ENCODE data around the gene GNAL. TPM values are rescaled to one million over a fixed set of nuclear protein-coding genes. Genes with fewer than 3 reads are reported as not detected.

Gene GNAL
- total and polyA plus RNA-seq, 11 donors = 0.76 to 5.9 (median 1.6) TPM

- Histone ChIP-seq H3K27me3 (no peaks in the 10 kb centered on the region), H3K9me3 (no peaks in the 10 kb centered on the region), H3K4me3 (no peak overlapping the region), H3K4me1 (no peaks in the 10 kb centered on the region), H3K27ac (no peak overlapping the region), H3K36me3 (no peaks in the 10 kb centered on the region)
- no peak for TF ChIP-seq POLR2A (IDR thresholded peaks at IDR 0.05)
- TF ChIP-seq, protein P1, sequence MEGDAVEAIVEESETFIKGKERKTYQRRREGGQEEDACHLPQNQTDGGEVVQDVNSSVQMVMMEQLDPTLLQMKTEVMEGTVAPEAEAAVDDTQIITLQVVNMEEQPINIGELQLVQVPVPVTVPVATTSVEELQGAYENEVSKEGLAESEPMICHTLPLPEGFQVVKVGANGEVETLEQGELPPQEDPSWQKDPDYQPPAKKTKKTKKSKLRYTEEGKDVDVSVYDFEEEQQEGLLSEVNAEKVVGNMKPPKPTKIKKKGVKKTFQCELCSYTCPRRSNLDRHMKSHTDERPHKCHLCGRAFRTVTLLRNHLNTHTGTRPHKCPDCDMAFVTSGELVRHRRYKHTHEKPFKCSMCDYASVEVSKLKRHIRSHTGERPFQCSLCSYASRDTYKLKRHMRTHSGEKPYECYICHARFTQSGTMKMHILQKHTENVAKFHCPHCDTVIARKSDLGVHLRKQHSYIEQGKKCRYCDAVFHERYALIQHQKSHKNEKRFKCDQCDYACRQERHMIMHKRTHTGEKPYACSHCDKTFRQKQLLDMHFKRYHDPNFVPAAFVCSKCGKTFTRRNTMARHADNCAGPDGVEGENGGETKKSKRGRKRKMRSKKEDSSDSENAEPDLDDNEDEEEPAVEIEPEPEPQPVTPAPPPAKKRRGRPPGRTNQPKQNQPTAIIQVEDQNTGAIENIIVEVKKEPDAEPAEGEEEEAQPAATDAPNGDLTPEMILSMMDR (IDR thresholded peaks at IDR 0.05) = no peak
- intact Hi-C loops (cut with DNase I) = loop anchor here in 2 of 10 donors (10.0 kb wide), 2 partner anchors 47 to 57 kb away; no protein-coding TSS in a partner anchor
- DNase-seq = no peak
- ATAC-seq = no peak
- WGBS, 4 donors = 82 to 84% (median 84%) methylated on average over 4 of the region's 4 CpGs
Measured at GRCh38 chr18:11767935-11768334, 78.9 kb downstream of the GNAL start.

- H3K9me3 ChIP-seq = no peaks in the 10 kb centered on the region
- WGBS, 4 donors = 87 to 91% (median 88%) methylated on average over 16 of the region's 16 CpGs
- no peak overlapping the region for H3K27ac ChIP-seq
- TF ChIP-seq POLR2A (IDR thresholded peaks at IDR 0.05) = no peak
- TF ChIP-seq, protein P1 (IDR thresholded peaks at IDR 0.05) = no peak
- H3K4me1 ChIP-seq = no peaks in the 10 kb centered on the region
- intact Hi-C loops (cut with DNase I) = no loop called here
- no peaks in the 10 kb centered on the region for H3K36me3 ChIP-seq
- DNase-seq (no peak), ATAC-seq (no peak)
- no peak overlapping the region for H3K4me3 ChIP-seq
- no peaks in the 10 kb centered on the region for H3K27me3 ChIP-seq
Measured at GRCh38 chr18:11775436-11776174, 86.5 kb downstream of the GNAL start.

- Histone ChIP-seq H3K27me3 (no peaks in the 10 kb centered on the region), H3K4me3 (no peak overlapping the region), H3K27ac (no peak overlapping the region), H3K4me1 (no peaks in the 10 kb centered on the region), H3K9me3 (no peaks in the 10 kb centered on the region), H3K36me3 (no peaks in the 10 kb centered on the region)
- DNase-seq (no peak), ATAC-seq (no peak)
- 81 to 87% (median 84%) methylated on average over 5 of the region's 5 CpGs for WGBS, 4 donors
- no peak for TF ChIP-seq POLR2A (IDR thresholded peaks at IDR 0.05)
- TF ChIP-seq, protein P1 (IDR thresholded peaks at IDR 0.05) = no peak
- intact Hi-C loops (cut with DNase I) = no loop called here
Measured at GRCh38 chr18:11780042-11780441, 91.0 kb downstream of the GNAL start.

- TF ChIP-seq, protein P1 (IDR thresholded peaks at IDR 0.05) = no peak
- TF ChIP-seq POLR2A (IDR thresholded peaks at IDR 0.05) = no peak
- no peak overlapping the region for H3K4me3 ChIP-seq
- intact Hi-C loops (cut with DNase I) = no loop called here
Measured at GRCh38 chr18:11783716-11784331, 94.8 kb downstream of the GNAL start.

More at GRCh38 chr18:11783716-11784331, 94.8 kb downstream of the GNAL start:
- Histone ChIP-seq H3K27ac (no peak overlapping the region), H3K36me3 (no peaks in the 10 kb centered on the region), H3K4me1 (peaks cover 0 to 2% (median 0%) of the 10 kb centered on the region in 12 donors), H3K27me3 (peaks cover 0 to 4% (median 0%) of the 10 kb centered on the region in 9 donors), H3K9me3 (no peaks in the 10 kb centered on the region)
- 84 to 93% (median 89%) methylated on average over 7 of the region's 7 CpGs for WGBS, 4 donors
- no peak for DNase-seq
- no peak for ATAC-seq

All from heart left ventricle (tissue), 16 donors.